Liver (tissue), 9 donors: ENCODE results near the gene PYGL. TPM values are rescaled to one million over a fixed set of nuclear protein-coding genes. Genes with fewer than 3 reads are reported as not detected.
"Not testable (repeated sequence)": the region's sequence is repeated elsewhere in the genome, so short reads cannot be mapped to it uniquely, and the experiment has no call there.

ENCODE experiments used
- DNase-seq: peaks from one replicate; pipeline ENCODE4 v3.0.0-alpha.2; 2017; ENCODE audit warnings: low spot score
- H3K27ac ChIP-seq, 2 donors: one replicate each; pipeline ENCODE4 v1.7.0; 2013; ENCODE audit warnings: inconsistent platforms in 2 of 2, low read length in 2 of 2, control low read depth in 1 of 2, low read depth in 1 of 2, mild to moderate bottlenecking in 1 of 2
- H3K27me3 ChIP-seq, 4 donors: one replicate each; pipeline versions ENCODE4 v1.6.1 to v1.7.0; 2013; ENCODE audit warnings: low read length in 3 of 4, inconsistent platforms in 1 of 4, mild to moderate bottlenecking in 1 of 4, moderate library complexity in 1 of 4; ENCODE audit not compliant: control insufficient read depth in 4 of 4, insufficient read depth in 4 of 4
- H3K36me3 ChIP-seq, 4 donors: one replicate each; pipeline versions ENCODE4 v1.6.1 to v1.7.0; 2013; ENCODE audit warnings: low read length in 3 of 4, mild to moderate bottlenecking in 3 of 4, low read depth in 1 of 4, moderate library complexity in 1 of 4; ENCODE audit not compliant: control insufficient read depth in 4 of 4, insufficient read depth in 3 of 4
- H3K4me1 ChIP-seq, 4 donors: one replicate each; pipeline versions ENCODE4 v1.6.1 to v1.7.0; 2013; ENCODE audit warnings: low read length in 3 of 4, mild to moderate bottlenecking in 3 of 4, moderate library complexity in 1 of 4; ENCODE audit not compliant: control insufficient read depth in 4 of 4, insufficient read depth in 4 of 4
- H3K4me3 ChIP-seq, 3 donors: one replicate each; pipeline versions ENCODE4 v1.6.1 to v1.7.0; 2013; ENCODE audit warnings: low read length in 3 of 3, control low read depth in 1 of 3, low read depth in 1 of 3, mild to moderate bottlenecking in 1 of 3
- H3K9ac ChIP-seq, 2 donors: one replicate each; pipeline ENCODE4 v1.7.0; 2013; ENCODE audit warnings: low read length in 2 of 2, mild to moderate bottlenecking in 2 of 2, moderate library complexity in 2 of 2, control low read depth in 1 of 2, low read depth in 1 of 2
- H3K9me3 ChIP-seq, 4 donors: one replicate each; pipeline versions ENCODE4 v1.6.1 to v1.7.0; 2013; ENCODE audit warnings: low read length in 3 of 4; ENCODE audit not compliant: control insufficient read depth in 4 of 4
- EGR1 ChIP-seq, 2 donors: IDR thresholded peaks; 2 replicates each; pipeline ENCODE4 v1.6.1; 2016 to 2018; ENCODE audit warnings: antibody characterized with exemption in 2 of 2, low read depth in 2 of 2
- FOXA1 ChIP-seq: IDR thresholded peaks from 2 replicates; pipeline ENCODE4 v1.6.1; 2016; ENCODE audit warnings: antibody characterized with exemption
- FOXA2 ChIP-seq: IDR thresholded peaks from 2 replicates; pipeline ENCODE4 v1.6.1; 2016; ENCODE audit warnings: antibody characterized with exemption
- GABPA ChIP-seq, 2 donors: IDR thresholded peaks in 1 of 2; conservative IDR thresholded peaks in 1 of 2; 2 replicates each; pipeline ENCODE4 v1.6.1; 2016; ENCODE audit warnings: antibody characterized with exemption in 2 of 2, mild to moderate bottlenecking in 1 of 2, moderate library complexity in 1 of 2
- HNF4A ChIP-seq, 2 donors: conservative IDR thresholded peaks; 2 replicates each; pipeline ENCODE4 v1.6.1; 2016; ENCODE audit warnings: antibody characterized with exemption in 2 of 2, mild to moderate bottlenecking in 2 of 2
- HNF4G ChIP-seq: IDR thresholded peaks from 2 replicates; pipeline ENCODE4 v1.6.1; 2016; ENCODE audit warnings: antibody characterized with exemption
- JUND ChIP-seq, 2 donors: IDR thresholded peaks; 2 replicates each; pipeline ENCODE4 v1.6.1; 2016; ENCODE audit warnings: antibody characterized with exemption in 2 of 2
- MAX ChIP-seq: IDR thresholded peaks from 2 replicates; pipeline ENCODE4 v1.6.1; 2016; ENCODE audit warnings: antibody characterized with exemption
- NR2F2 ChIP-seq: IDR thresholded peaks from 2 replicates; pipeline ENCODE4 v1.6.1; 2016; ENCODE audit warnings: antibody characterized with exemption
- RAD21 ChIP-seq, 2 donors: IDR thresholded peaks; 2 replicates each; pipeline ENCODE4 v1.6.1; 2016; ENCODE audit warnings: antibody characterized with exemption in 2 of 2, mild to moderate bottlenecking in 2 of 2
- RXRA ChIP-seq, 2 donors: IDR thresholded peaks; 2 replicates each; pipeline ENCODE4 v1.6.1; 2017 to 2018; ENCODE audit warnings: antibody characterized with exemption in 2 of 2, mild to moderate bottlenecking in 1 of 2
- SP1 ChIP-seq: IDR thresholded peaks from 2 replicates; pipeline ENCODE4 v1.6.1; 2018; ENCODE audit warnings: antibody characterized with exemption, mild to moderate bottlenecking
- TAF1 ChIP-seq: conservative IDR thresholded peaks from 2 replicates; pipeline ENCODE4 v1.6.1; 2016; ENCODE audit warnings: antibody characterized with exemption, mild to moderate bottlenecking
- YY1 ChIP-seq: IDR thresholded peaks from 2 replicates; pipeline ENCODE4 v1.6.1; 2016; ENCODE audit warnings: antibody characterized with exemption, mild to moderate bottlenecking
- ZBTB33 ChIP-seq: IDR thresholded peaks from 2 replicates; pipeline ENCODE4 v1.6.1; 2016; ENCODE audit warnings: antibody characterized with exemption
- WGBS: extraction: QIAGEN DNeasy Blood & Tissue Kit; methylation state at CpG from one replicate; pipeline ENCODE4 v1.1.7; 2013; 5-methylcytosine and 5-hydroxymethylcytosine counted together
- polyA plus RNA-seq, 2 donors: library from polyadenylated mRNA; stranded (reverse) in 1 of 2; unstranded in 1 of 2; fragments of 200-250 nt in 1 of 2; fragments of >200 nt in 1 of 2; fragmentation: Nextera tagmentation in 1 of 2; extraction: Ambion mirVana in 1 of 2; gene quantifications; one replicate each; pipeline versions ENCODE4 v1.2.1 to v1.2.3, GENCODE V29; 2013 to 2015
- total RNA-seq, 2 donors: library from RNA; depleted of rRNA; stranded (reverse); fragments of >200 nt; gene quantifications; one replicate each; pipeline ENCODE4 v1.2.3, GENCODE V29; 2014
- TF ChIP-seq, protein P1 (sequence below): IDR thresholded peaks from 2 replicates; pipeline ENCODE4 v1.6.1; 2016; ENCODE audit warnings: antibody characterized with exemption, mild to moderate bottlenecking
- TF ChIP-seq, protein P2 (sequence below): IDR thresholded peaks from 2 replicates; pipeline ENCODE4 v1.6.1; 2016; ENCODE audit warnings: antibody characterized with exemption
- donor health status: healthy.
- donor health status: healthy.
- donor health status: healthy.
- donor health status: healthy.
- donor health status: healthy.

PYGL gene
- total and polyA plus RNA-seq, 4 donors: 53.0 to 109 (median 86.3) TPM

- 5% methylated on average over 26 of the region's 26 CpGs for WGBS
- peak overlapping the region; percentile 78 to 92 for H3K27ac ChIP-seq
- TF ChIP-seq SP1 (peak; percentile 20), ZBTB33 (no peak), TAF1 (no peak), GABPA (IDR thresholded peaks at IDR 0.05 in 1 of 2, conservative IDR thresholded peaks at IDR 0.05 in 1 of 2) (no peak), RAD21 (IDR thresholded peaks at IDR 0.05) (no peak), FOXA1 (no peak), FOXA2 (no peak), HNF4A (conservative IDR thresholded peaks at IDR 0.05) (peak; percentile 40 to 55), MAX (no peak), HNF4G (no peak), YY1 (no peak), JUND (IDR thresholded peaks at IDR 0.05) (no peak), EGR1 (IDR thresholded peaks at IDR 0.05; ENCODE audit: low read depth in 2 of 2) (peak; percentile 58 to 69), NR2F2 (no peak), RXRA (IDR thresholded peaks at IDR 0.05) (peak in 1 of 2 donors; percentile 36)
- TF ChIP-seq, protein P1, sequence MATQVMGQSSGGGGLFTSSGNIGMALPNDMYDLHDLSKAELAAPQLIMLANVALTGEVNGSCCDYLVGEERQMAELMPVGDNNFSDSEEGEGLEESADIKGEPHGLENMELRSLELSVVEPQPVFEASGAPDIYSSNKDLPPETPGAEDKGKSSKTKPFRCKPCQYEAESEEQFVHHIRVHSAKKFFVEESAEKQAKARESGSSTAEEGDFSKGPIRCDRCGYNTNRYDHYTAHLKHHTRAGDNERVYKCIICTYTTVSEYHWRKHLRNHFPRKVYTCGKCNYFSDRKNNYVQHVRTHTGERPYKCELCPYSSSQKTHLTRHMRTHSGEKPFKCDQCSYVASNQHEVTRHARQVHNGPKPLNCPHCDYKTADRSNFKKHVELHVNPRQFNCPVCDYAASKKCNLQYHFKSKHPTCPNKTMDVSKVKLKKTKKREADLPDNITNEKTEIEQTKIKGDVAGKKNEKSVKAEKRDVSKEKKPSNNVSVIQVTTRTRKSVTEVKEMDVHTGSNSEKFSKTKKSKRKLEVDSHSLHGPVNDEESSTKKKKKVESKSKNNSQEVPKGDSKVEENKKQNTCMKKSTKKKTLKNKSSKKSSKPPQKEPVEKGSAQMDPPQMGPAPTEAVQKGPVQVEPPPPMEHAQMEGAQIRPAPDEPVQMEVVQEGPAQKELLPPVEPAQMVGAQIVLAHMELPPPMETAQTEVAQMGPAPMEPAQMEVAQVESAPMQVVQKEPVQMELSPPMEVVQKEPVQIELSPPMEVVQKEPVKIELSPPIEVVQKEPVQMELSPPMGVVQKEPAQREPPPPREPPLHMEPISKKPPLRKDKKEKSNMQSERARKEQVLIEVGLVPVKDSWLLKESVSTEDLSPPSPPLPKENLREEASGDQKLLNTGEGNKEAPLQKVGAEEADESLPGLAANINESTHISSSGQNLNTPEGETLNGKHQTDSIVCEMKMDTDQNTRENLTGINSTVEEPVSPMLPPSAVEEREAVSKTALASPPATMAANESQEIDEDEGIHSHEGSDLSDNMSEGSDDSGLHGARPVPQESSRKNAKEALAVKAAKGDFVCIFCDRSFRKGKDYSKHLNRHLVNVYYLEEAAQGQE: no peak
- TF ChIP-seq, protein P2, sequence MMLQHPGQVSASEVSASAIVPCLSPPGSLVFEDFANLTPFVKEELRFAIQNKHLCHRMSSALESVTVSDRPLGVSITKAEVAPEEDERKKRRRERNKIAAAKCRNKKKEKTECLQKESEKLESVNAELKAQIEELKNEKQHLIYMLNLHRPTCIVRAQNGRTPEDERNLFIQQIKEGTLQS: no peak
- H3K9me3 ChIP-seq: no peaks in the 10 kb centered on the region
- H3K27me3 ChIP-seq: no peaks in the 10 kb centered on the region
- H3K36me3 ChIP-seq: peaks cover 0 to 11% (median 2%) of the 10 kb centered on the region in 4 donors
- H3K9ac ChIP-seq: peak overlapping the region; percentile 62 to 91
- H3K4me1 ChIP-seq: peaks cover 6 to 41% (median 32%) of the 10 kb centered on the region in 4 donors
- DNase-seq: peak; percentile 49
- peak overlapping the region; percentile 80 to 94 (median 91) for H3K4me3 ChIP-seq
Measured at GRCh38 chr14:50943261-50943942, 881 bp downstream of the PYGL start.

DNA sequence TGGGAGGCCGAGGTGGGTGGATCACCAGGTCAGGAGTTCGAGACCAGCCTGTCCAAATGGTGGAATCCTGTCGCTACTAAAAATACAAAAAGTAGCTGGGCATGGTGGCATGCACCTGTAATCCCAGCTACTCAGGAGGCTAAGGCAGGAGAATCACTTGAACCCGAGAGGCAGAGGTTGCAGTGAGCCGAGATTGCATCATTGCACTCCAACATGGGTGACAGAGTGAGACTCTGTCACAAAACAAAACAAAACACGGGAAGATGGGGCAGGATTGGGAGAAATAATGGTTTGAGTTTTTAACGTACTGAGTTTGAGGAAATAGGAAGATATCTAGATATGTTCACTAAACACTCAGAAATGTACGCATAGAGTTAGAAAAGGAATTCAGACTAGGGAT, 2.6 kb downstream of the PYGL start:
- not testable (repeated sequence) for H3K9ac ChIP-seq, H3K9me3 ChIP-seq, H3K4me3 ChIP-seq, DNase-seq, H3K27me3 ChIP-seq, H3K27ac ChIP-seq
- WGBS: 89% methylated on average over 8 of the region's 8 CpGs
- Histone ChIP-seq H3K36me3 (peaks cover 0 to 11% (median 2%) of the 10 kb centered on the region in 4 donors), H3K4me1 (peaks cover 11 to 58% (median 48%) of the 10 kb centered on the region in 4 donors)
